H1 (cell line): ENCODE measurements around the gene PLEKHH3. TPM values are rescaled to one million over a fixed set of nuclear protein-coding genes. Genes with fewer than 3 reads are reported as not detected.

ENCODE experiments used
- CTCF ChIA-PET: fragments of 300-600 bp; sonication (Branson Sonifier 250); formaldehyde crosslinking; loops from one replicate; lab custom pipeline; 2021; ENCODE audit not compliant: partially characterized antibody; lab: Charles Lee
- POLR2A ChIA-PET: fragments of 300-600 bp; sonication (Branson Sonifier 250); formaldehyde crosslinking; loops from one replicate; lab custom pipeline; 2021; ENCODE audit warnings: inconsistent platforms; ENCODE audit not compliant: partially characterized antibody; lab: Charles Lee
- DNase-seq, 2 experiments: peaks; one replicate each; pipeline versions ENCODE4 v3.0.0 to v3.0.0-alpha.2; 2010 to 2022; ENCODE audit warnings: low spot score in 2 of 2, low read depth in 1 of 2, mixed read lengths in 1 of 2
- FAIRE-seq: peaks from 2 replicates; lab custom pipeline; 2011; peaks lifted over from hg19 to GRCh38; lab: Jason Lieb, UNC
- H2AFZ ChIP-seq: 2 replicates; pipeline ENCODE4 v1.8.1; 2012; ENCODE audit warnings: low read length, inconsistent platforms
- H2AK5ac ChIP-seq: 2 replicates; pipeline ENCODE4 v1.6.1; 2013; ENCODE audit warnings: low read depth, low read length
- H2BK120ac ChIP-seq: replicated peaks from 2 replicates; pipeline ENCODE3; 2013; ENCODE audit warnings: low read depth, low read length, inconsistent platforms
- H2BK12ac ChIP-seq: 2 replicates; pipeline ENCODE4 v1.6.1; 2013; ENCODE audit warnings: low read depth, low read length
- H2BK15ac ChIP-seq: 2 replicates; pipeline ENCODE4 v1.6.1; 2013; ENCODE audit warnings: low read length
- H2BK20ac ChIP-seq: 2 replicates; pipeline ENCODE4 v1.6.1; 2013; ENCODE audit warnings: low read length
- H2BK5ac ChIP-seq: 2 replicates; pipeline ENCODE4 v1.6.1; 2013; ENCODE audit warnings: low read depth, low read length
- H3K14ac ChIP-seq: 2 replicates; pipeline ENCODE4 v1.6.1; 2013; ENCODE audit warnings: inconsistent platforms; ENCODE audit not compliant: insufficient read length
- H3K18ac ChIP-seq: 2 replicates; pipeline ENCODE4 v1.6.1; 2013; ENCODE audit warnings: low read length; ENCODE audit errors: extremely low read depth
- H3K23ac ChIP-seq: 2 replicates; pipeline ENCODE4 v1.6.1; 2013; ENCODE audit warnings: inconsistent platforms; ENCODE audit not compliant: insufficient read length
- H3K23me2 ChIP-seq: 2 replicates; pipeline ENCODE4 v1.6.1; 2013; ENCODE audit warnings: low read depth, low read length
- H3K27ac ChIP-seq: 2 replicates; pipeline ENCODE4 v1.6.1; 2011; ENCODE audit warnings: low read depth, low read length, inconsistent platforms
- H3K27me3 ChIP-seq, 4 experiments: replicated peaks in 1 of 4; 1 replicate in 1 of 4; 2 replicates in 3 of 4; pipeline versions ENCODE4 v1.6.1 to v1.8.1; 2011 to 2013; ENCODE audit warnings: low read length in 3 of 4, mild to moderate bottlenecking in 3 of 4, inconsistent platforms in 2 of 4, mixed read lengths in 2 of 4, moderate library complexity in 1 of 4; ENCODE audit not compliant: control insufficient read depth in 3 of 4, insufficient read depth in 3 of 4; ENCODE audit errors: extremely low read depth in 1 of 4
- H3K36me3 ChIP-seq, 4 experiments: 2 replicates each; pipeline versions ENCODE4 v1.6.1 to v1.8.1; 2011 to 2013; ENCODE audit warnings: mild to moderate bottlenecking in 4 of 4, low read length in 3 of 4, moderate library complexity in 2 of 4, control low read depth in 1 of 4, inconsistent platforms in 1 of 4; ENCODE audit not compliant: insufficient read depth in 4 of 4, control insufficient read depth in 2 of 4
- H3K4ac ChIP-seq: replicated peaks from 2 replicates; pipeline ENCODE3; 2013; ENCODE audit warnings: low read length, low read depth, mixed read lengths, inconsistent platforms; ENCODE audit not compliant: insufficient read length
- H3K4me1 ChIP-seq, 4 experiments: replicated peaks in 1 of 4; 1 replicate in 1 of 4; 2 replicates in 3 of 4; pipeline versions ENCODE4 v1.6.1 to v1.8.1; 2011 to 2013; ENCODE audit warnings: low read length in 3 of 4, inconsistent platforms in 2 of 4, mixed read lengths in 1 of 4; ENCODE audit not compliant: insufficient read depth in 4 of 4, control insufficient read depth in 3 of 4
- H3K4me2 ChIP-seq, 2 experiments: 2 replicates each; pipeline versions ENCODE4 v1.6.1 to v1.8.1; 2011 to 2013; ENCODE audit warnings: low read depth in 2 of 2, low read length in 2 of 2, control low read depth in 1 of 2, inconsistent platforms in 1 of 2, mild to moderate bottlenecking in 1 of 2; ENCODE audit not compliant: insufficient read depth in 1 of 2
- H3K4me3 ChIP-seq, 4 experiments: fragments of 200-600, 300-600 bp in 1 of 4; sonication (generic), shearing (Covaris generic), sonication (Bioruptor Twin) in 1 of 4; 2 replicates each; pipeline versions ENCODE4 v1.5.1 to v1.8.1; 2011 to 2016; ENCODE audit warnings: low read length in 4 of 4, low read depth in 3 of 4, control low read depth in 2 of 4, inconsistent platforms in 2 of 4, mild to moderate bottlenecking in 2 of 4, mixed read lengths in 1 of 4, moderate library complexity in 1 of 4; ENCODE audit not compliant: insufficient read depth in 2 of 4; ENCODE audit errors: extremely low read depth in 1 of 4
- H3K56ac ChIP-seq: replicated peaks from 2 replicates; pipeline ENCODE3; 2013; ENCODE audit warnings: low read depth, mild to moderate bottlenecking, mixed read lengths, low read length, inconsistent platforms; ENCODE audit not compliant: insufficient read length
- H3K79me1 ChIP-seq: 2 replicates; pipeline ENCODE4 v1.6.1; 2013; ENCODE audit warnings: low read depth, low read length, control low read depth
- H3K79me2 ChIP-seq, 2 experiments: 2 replicates each; pipeline versions ENCODE4 v1.6.1 to v1.8.1; 2012 to 2013; ENCODE audit warnings: low read length in 2 of 2, mild to moderate bottlenecking in 2 of 2, inconsistent platforms in 1 of 2; ENCODE audit not compliant: insufficient read depth in 2 of 2, control insufficient read depth in 1 of 2
- H3K9ac ChIP-seq, 4 experiments: replicated peaks in 1 of 4; 1 replicate in 1 of 4; 2 replicates in 3 of 4; pipeline versions ENCODE4 v1.6.1 to v1.8.1; 2011 to 2013; ENCODE audit warnings: low read depth in 3 of 4, low read length in 3 of 4, control low read depth in 2 of 4, mild to moderate bottlenecking in 2 of 4, moderate library complexity in 2 of 4, inconsistent platforms in 1 of 4; ENCODE audit errors: extremely low read depth in 1 of 4
- H3K9me3 ChIP-seq, 2 experiments: 2 replicates each; pipeline versions ENCODE4 v1.6.1 to v1.8.1; 2012 to 2013; ENCODE audit warnings: mild to moderate bottlenecking in 2 of 2, moderate library complexity in 2 of 2, control low read depth in 1 of 2, inconsistent platforms in 1 of 2, low read depth in 1 of 2, low read length in 1 of 2, mixed read lengths in 1 of 2; ENCODE audit not compliant: insufficient read depth in 2 of 2
- H4K20me1 ChIP-seq, 2 experiments: replicated peaks in 1 of 2; 2 replicates each; pipeline versions ENCODE3 to v1.8.1; 2011 to 2013; ENCODE audit warnings: inconsistent platforms in 2 of 2, low read length in 2 of 2, mild to moderate bottlenecking in 1 of 2; ENCODE audit not compliant: insufficient read depth in 2 of 2, control insufficient read depth in 1 of 2
- H4K5ac ChIP-seq: 2 replicates; pipeline ENCODE4 v1.6.1; 2013; ENCODE audit warnings: low read length, low read depth, mixed read lengths, inconsistent platforms; ENCODE audit not compliant: insufficient read length
- H4K8ac ChIP-seq: 2 replicates; pipeline ENCODE4 v1.8.0; 2013; ENCODE audit warnings: mild to moderate bottlenecking, moderate library complexity, low read length, inconsistent platforms; ENCODE audit not compliant: insufficient read depth; ENCODE audit errors: extremely low read depth
- H4K91ac ChIP-seq: replicated peaks from 2 replicates; pipeline ENCODE3; 2013; ENCODE audit warnings: low read length, mixed read lengths, inconsistent platforms; ENCODE audit not compliant: insufficient read length
- BACH1 ChIP-seq: IDR thresholded peaks from 2 replicates; pipeline ENCODE4 v1.6.1; 2012; ENCODE audit warnings: low read length, improper control_type of control experiment
- CBX8 ChIP-seq: fragments of 300-800, 300-1000 bp; sonication (generic); IDR thresholded peaks from 2 replicates; pipeline ENCODE4 v1.7.1; 2016; ENCODE audit warnings: low read depth, low read length, borderline replicate concordance
- CHD2 ChIP-seq: IDR thresholded peaks from 2 replicates; pipeline ENCODE4 v1.6.1; 2012; ENCODE audit warnings: low read length, improper control_type of control experiment
- CTCF ChIP-seq, 3 experiments: IDR thresholded peaks; 1 replicate in 2 of 3; 2 replicates in 1 of 3; pipeline versions ENCODE4 v1.5.1 to v1.6.1; 2011; ENCODE audit warnings: low read length in 3 of 3, mild to moderate bottlenecking in 3 of 3, inconsistent platforms in 2 of 3, low read depth in 1 of 3, moderate library complexity in 1 of 3; ENCODE audit not compliant: insufficient read depth in 1 of 3; ENCODE audit errors: control extremely low read depth in 1 of 3
- E2F6 ChIP-seq: IDR thresholded peaks from 2 replicates; pipeline ENCODE4 v1.6.1; 2012; ENCODE audit warnings: inconsistent platforms
- EGR1 ChIP-seq: IDR thresholded peaks from 2 replicates; pipeline ENCODE4 v1.6.1; 2011; ENCODE audit warnings: low read depth, low read length, borderline replicate concordance
- FOSL1 ChIP-seq: IDR thresholded peaks from 2 replicates; pipeline ENCODE4 v1.6.1; 2011; ENCODE audit warnings: mild to moderate bottlenecking, low read depth, low read length, moderate library complexity; ENCODE audit not compliant: insufficient read depth
- GABPA ChIP-seq: IDR thresholded peaks from 2 replicates; pipeline ENCODE4 v1.6.1; 2011; ENCODE audit warnings: mild to moderate bottlenecking, low read length, moderate library complexity, borderline replicate concordance; ENCODE audit not compliant: insufficient read depth
- HDAC6 ChIP-seq: IDR thresholded peaks from one replicate; pipeline ENCODE4 v1.7.1; 2012; ENCODE audit warnings: low read depth, mild to moderate bottlenecking, inconsistent platforms, low read length, moderate library complexity
- KDM4A ChIP-seq: IDR thresholded peaks from one replicate; pipeline ENCODE4 v1.7.1; 2012; ENCODE audit warnings: low read depth, mild to moderate bottlenecking, moderate library complexity, low read length, inconsistent platforms; ENCODE audit not compliant: severe bottlenecking
- TBP ChIP-seq: IDR thresholded peaks from 2 replicates; pipeline ENCODE4 v1.6.1; 2011; ENCODE audit warnings: low read depth, low read length, improper control_type of control experiment
- WGBS, 2 experiments: shearing (Covaris generic) in 1 of 2; methylation state at CpG; one replicate each; pipeline versions ENCODE4 v1.1.6 to v1.1.7; 2013 to 2015; ENCODE audit warnings: low lambda C conversion rate in 2 of 2, mixed read lengths in 2 of 2, inconsistent platforms in 1 of 2, low coverage in 1 of 2, missing lambda C conversion rate in 1 of 2; ENCODE audit not compliant: insufficient replicate concordance in 2 of 2, insufficient coverage in 1 of 2, insufficient read length in 1 of 2; ENCODE audit errors: extremely low coverage in 1 of 2, missing lambda C conversion rate in 1 of 2; 5-methylcytosine and 5-hydroxymethylcytosine counted together
- polyA plus RNA-seq, 7 experiments: library from polyadenylated mRNA; depleted of rRNA in 3 of 7; stranded (reverse) in 5 of 7; unstranded in 2 of 7; fragments of >200 nt in 5 of 7; fragments of 200-250 nt in 2 of 7; gene quantifications; 1 replicate in 5 of 7; 2 replicates in 1 of 7; 4 replicates in 1 of 7; pipeline versions ENCODE4 v1.2.1 to v1.2.3, GENCODE V29; 2011 to 2013; ENCODE audit warnings: missing spikeins in 2 of 7, mixed read lengths in 2 of 7
- total RNA-seq: library from RNA; stranded (reverse); fragmentation: NEBNext Ultra II Directional; extraction: Animal tissue kit (Norgen Biotek cat#: 25700); gene quantifications from 2 replicates; pipeline ENCODE4 v1.2.1, GENCODE V29; 2021

PLEKHH3 gene
- total and polyA plus RNA-seq, 2 of the 8 experiments (the other 6 are each of a cell fraction or from before 2014, with no cell fraction given), result 11.1 to 13.5 TPM

- H2BK15ac ChIP-seq, result no peak overlapping the region
- H4K8ac ChIP-seq, result no peak overlapping the region
- no peak overlapping the region for H3K14ac ChIP-seq
- H3K4me1 ChIP-seq, result no peaks in the 10 kb centered on the region
- DNase-seq (no peak), FAIRE-seq (no peak)
- H4K91ac ChIP-seq, result no peak overlapping the region
- no peak overlapping the region for H2AFZ ChIP-seq
- H2AK5ac ChIP-seq, result no peak overlapping the region
- H2BK20ac ChIP-seq, result no peak overlapping the region
- no peak overlapping the region for H2BK120ac ChIP-seq
- no peak overlapping the region for H3K9ac ChIP-seq
- H3K4me2 ChIP-seq, result no peak overlapping the region
- no peaks in the 10 kb centered on the region for H3K9me3 ChIP-seq
- H4K20me1 ChIP-seq, result peaks cover 0 to 2% of the 10 kb centered on the region in 2 experiments
- 88% methylated on average over 3 of the region's 3 CpGs; no CpG with 5 or more reads in 1 of the 2 experiments for WGBS, 2 experiments
- H3K4ac ChIP-seq, result no peak overlapping the region
- H4K5ac ChIP-seq, result no peak overlapping the region
- no peak overlapping the region for H3K23ac ChIP-seq
- H2BK12ac ChIP-seq, result no peak overlapping the region
- no peaks in the 10 kb centered on the region for H3K79me1 ChIP-seq
- CTCF ChIA-PET, result no interaction called here
- no peaks in the 10 kb centered on the region for H3K23me2 ChIP-seq
- no peak overlapping the region for H2BK5ac ChIP-seq
- H3K27ac ChIP-seq, result no peak overlapping the region
- no peaks in the 10 kb centered on the region for H3K79me2 ChIP-seq
- no peaks in the 10 kb centered on the region for H3K27me3 ChIP-seq
- H3K18ac ChIP-seq, result no peak overlapping the region
- H3K4me3 ChIP-seq, result no peak overlapping the region
- POLR2A ChIA-PET, result interaction anchor here (0.9 kb wide), 1 partner anchor 110 kb away, joined by 3 read pairs; the partner anchor contains the start of gene PSME3
- no peak overlapping the region for H3K56ac ChIP-seq
- peaks cover 6 to 38% (median 16%) of the 10 kb centered on the region in 4 experiments; a peak in 7 of 8 replicates for H3K36me3 ChIP-seq
- no peak for TF ChIP-seq HDAC6
- TF ChIP-seq E2F6, result no peak
- no peak for TF ChIP-seq TBP
- no peak for TF ChIP-seq CHD2
- TF ChIP-seq BACH1, result no peak
- TF ChIP-seq CTCF (IDR thresholded peaks at IDR 0.05; ENCODE audit: control extremely low read depth in 1 of 3, insufficient read depth in 1 of 3, low read depth in 1 of 3, low read length in 3 of 3), result no peak
- no peak for TF ChIP-seq CBX8
- TF ChIP-seq EGR1, result no peak
- no peak for TF ChIP-seq KDM4A
- TF ChIP-seq FOSL1, result no peak
- no peak for TF ChIP-seq GABPA
Measured at GRCh38 chr17:42723636-42724035, 46.8 kb upstream of the PLEKHH3 start.
